Kasumi-1 (cell line): Measurements from ENCODE around the gene TEAD2.

ENCODE experiments used
- DNase-seq, 2 experiments: peaks; one replicate each; lab custom pipeline; 2025; lab: John Stamatoyannopoulos, UW

The TEAD2 gene

DNA sequence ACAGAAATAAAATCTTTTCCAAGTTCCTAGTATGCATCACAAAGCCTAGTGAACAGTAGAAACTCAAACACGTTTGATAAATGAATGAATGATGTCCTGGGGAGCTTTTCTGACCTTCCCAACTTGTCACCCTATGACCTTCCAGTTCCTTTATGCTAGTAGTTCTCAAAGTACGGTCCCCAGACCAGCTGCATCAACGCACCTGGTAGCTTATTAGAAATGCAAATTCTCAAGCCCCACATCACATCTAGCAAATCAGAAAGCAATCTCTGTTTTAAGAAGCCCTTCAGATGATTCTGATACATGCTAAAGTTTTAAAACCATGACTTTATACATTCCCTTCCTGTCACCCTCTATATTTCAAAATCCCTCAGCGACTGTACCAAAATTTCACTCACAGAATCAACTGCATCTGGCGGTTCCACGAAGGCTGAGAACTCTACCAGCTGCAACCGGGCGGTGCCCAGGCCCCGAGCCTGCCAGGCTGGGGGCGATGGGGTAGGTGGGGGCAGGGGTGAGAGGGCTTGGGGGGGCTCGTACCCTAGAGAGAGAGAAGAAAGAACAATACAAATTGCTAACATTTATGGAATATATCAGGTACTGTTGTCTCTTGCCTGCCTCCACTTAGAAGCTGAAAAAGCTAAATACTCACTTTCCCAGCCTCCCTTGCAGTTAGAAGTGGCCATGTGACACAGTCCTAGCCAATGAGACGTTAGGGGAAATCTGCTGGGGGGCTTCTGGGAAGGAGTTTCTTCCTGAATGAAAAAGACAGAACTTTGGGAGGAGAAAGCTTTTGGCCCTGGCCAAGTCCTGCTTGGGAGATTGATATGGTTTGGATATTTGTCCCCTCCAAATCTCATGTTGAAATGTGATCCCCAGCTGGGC, 13.7 kb downstream of the TEAD2 start:
- no peak for DNase-seq

DNA sequence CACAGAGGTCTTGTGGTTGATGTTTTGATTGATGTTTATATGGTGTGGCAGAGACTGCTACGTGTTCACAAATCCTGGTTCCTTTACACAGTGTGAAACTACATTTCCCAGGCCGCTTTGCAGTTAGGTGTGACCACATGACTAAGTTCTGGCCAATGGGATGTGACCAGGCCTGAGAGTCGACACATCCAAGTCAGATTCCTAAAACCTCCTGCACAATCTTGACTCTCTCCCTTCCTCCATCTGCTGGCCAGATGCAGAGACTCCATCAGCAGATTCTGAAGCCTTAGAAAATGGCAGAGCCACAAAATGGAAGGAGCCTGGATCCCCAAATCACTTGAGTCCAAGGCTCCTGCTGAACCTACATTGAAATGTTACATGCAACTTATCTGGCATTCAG, 14.4 kb downstream of the TEAD2 start:
- peak in 1 of 2 experiments; percentile 55 for DNase-seq

DNA sequence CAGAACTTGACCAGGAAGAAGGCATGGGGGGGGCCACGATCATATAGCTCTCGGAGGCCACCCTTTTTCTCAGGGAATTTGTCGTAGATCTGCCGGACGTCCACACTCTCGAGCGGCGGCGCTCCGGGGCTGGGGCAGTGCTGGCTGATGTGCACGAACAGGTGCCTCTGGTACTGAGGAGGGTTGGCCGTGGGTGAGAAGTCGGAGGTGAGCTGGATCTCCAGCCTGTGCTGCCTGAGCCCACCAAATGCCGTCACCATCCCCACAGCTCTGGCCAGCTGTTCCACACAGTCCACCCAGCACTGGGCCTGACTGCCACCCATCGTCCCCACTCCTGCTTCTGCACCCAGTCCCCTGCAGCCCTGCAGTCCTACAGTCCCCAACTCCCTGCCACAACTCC, 15.0 kb downstream of the TEAD2 start:
- no peak for DNase-seq

DNA sequence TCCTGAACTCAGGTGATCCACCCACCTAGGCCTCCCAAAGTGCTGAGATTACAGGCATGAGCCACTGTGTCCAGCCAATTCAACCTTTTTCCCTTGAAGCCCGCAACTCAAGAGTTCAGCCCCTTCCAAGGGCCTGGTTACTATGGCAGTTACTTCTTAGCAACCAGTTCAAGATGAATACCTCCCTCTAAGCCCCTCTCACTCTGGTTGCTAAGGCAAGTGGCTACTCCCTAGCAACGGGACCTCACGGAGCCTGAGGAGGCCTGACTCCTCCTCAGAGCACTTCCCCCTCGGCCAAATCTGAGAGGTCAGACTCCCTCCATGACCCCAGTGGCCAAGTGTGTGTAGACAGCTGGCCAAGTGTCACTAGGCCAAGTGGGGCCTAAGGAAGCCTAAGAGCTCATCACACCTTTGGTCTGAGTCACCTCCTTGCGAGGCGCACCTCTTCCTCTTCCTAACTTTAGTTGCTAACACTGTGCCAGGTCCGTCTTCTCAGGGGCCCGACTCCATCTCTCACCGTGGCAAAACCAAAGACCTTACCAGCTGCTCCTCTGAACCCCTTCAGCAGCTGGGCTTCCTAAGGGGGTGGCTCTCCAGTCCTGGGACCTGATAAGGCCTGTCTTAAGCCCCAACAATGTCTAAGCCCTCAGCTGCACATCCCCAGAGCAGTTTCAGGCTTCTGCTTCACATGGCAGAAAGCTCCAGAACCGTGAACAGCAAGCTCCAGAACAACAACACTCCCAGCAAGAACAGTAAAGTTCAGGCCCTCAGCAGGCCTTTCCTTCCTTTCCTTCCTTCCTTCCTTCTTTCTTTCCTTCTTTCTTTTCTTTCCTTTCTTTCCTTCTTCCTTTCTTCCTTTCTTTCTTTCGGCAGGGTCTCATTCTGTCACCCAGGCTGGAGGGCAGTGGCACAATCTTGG, 17.5 kb downstream of the TEAD2 start:
- DNase-seq: no peak

DNA sequence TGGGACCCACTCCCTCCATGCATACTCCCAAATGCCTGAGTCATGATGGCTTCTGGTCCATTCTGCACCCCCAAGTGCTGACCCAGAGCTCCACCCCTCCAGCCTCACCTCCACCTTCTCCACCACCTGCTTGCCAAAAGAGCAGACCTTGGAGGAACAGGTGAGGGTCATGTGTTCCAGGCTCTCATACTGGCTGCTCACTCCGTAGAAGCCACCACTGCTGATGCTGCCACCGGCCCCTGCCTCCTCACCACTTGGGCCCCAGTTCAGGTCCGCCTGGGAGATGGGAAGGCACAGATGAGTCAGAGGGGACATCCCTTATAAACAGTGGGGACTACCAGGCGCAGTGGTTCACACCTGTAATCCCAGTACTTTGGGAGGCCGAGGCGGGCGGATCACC, 19.1 kb downstream of the TEAD2 start:
- DNase-seq: no peak

DNA sequence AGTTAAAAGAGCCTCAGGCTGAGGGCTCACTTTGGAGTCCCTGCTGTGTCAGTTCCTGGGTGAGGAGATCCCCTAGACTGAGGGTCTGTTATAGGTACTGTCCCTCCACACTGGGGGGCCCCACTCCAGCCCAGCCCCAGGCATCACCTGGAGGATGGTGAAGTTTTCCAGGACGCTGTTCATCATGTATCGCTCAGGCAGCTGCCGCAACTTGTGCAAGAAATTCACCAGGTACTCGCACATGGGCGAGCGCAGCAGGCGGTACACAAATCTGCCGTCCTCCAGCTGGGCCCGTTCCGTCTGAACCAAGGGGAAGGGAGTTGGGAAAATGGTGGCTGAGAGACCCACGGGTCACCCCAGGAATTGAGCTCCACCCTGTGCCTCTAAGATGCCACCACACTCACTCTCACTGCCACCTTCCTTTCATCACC, 19.9 kb downstream of the TEAD2 start:
- no peak for DNase-seq

DNA sequence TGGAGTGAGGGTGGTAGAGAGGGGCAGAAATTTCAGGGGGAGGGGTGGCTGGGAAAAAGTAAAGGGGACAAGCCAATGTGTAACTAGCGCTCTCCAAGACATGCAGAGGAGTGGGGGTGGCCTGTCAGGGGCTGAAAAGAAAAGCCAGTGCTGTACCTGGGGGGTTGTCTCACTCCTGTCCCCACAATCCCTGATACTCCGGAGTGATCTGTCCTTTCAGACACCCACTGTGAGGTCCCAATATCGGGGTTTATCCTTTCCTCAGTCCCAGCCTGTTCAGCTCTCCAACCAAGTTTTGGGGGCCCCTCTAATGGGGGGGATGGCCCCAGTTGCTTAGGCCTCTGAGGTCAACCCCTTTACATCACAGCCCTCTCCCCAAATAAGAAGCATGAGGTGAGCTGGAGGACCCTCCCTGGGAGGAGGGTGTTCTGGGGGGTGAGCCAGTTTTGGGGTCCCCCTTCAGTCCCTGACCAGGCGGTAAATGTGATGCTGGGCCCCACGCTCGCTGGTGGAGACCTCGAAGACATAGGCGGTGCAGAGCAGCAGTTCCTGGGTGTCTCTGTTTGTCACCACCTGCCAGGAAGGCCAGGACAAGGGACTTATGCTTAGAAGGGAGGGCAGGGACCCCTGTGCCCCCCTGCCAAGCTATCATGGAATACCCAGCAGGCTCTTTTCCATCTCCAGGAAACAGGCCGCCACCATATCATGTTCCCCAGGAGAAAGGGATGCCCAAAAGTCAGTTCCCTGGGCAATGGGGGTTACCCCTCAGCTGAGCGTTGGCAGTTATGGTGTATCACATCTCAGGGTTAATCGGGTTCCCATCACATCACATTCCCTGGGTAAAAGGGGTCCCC, 21.1 kb downstream of the TEAD2 start:
- no peak for DNase-seq

DNA sequence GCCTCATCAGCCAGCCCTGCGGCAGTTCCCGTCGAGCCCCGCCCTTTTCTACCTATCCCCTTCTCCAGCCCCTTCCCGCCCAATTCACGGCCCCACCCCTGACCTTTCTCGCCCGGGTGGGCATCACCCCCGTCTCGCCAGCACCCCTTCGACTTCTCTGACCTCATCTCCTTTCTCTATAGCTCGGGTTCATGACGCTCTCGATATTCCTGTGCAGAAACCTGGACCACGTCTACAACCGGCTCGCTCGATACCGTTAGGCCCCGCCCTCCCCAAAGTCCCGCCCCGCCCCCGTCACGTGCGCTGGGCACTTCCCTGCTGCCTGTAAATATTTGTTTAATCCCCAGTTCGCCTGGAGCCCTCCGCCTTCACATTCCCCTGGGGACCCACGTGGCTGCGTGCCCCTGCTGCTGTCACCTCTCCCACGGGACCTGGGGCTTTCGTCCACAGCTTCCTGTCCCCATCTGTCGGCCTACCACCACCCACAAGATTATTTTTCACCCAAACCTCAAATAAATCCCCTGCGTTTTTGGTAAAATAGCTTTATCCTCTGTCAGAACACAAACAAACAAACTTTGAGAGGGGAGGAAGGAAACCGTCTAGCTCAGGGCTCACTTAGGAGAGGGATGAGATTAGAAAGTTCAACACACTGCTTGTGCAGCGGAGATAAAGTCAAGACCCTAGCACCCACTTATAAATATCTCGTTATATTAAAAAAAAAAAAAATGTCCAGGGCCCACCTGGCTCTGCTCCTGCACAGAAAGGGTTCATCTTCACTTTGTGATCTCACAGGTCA, 21.9 kb downstream of the TEAD2 start:
- no peak for DNase-seq

DNA sequence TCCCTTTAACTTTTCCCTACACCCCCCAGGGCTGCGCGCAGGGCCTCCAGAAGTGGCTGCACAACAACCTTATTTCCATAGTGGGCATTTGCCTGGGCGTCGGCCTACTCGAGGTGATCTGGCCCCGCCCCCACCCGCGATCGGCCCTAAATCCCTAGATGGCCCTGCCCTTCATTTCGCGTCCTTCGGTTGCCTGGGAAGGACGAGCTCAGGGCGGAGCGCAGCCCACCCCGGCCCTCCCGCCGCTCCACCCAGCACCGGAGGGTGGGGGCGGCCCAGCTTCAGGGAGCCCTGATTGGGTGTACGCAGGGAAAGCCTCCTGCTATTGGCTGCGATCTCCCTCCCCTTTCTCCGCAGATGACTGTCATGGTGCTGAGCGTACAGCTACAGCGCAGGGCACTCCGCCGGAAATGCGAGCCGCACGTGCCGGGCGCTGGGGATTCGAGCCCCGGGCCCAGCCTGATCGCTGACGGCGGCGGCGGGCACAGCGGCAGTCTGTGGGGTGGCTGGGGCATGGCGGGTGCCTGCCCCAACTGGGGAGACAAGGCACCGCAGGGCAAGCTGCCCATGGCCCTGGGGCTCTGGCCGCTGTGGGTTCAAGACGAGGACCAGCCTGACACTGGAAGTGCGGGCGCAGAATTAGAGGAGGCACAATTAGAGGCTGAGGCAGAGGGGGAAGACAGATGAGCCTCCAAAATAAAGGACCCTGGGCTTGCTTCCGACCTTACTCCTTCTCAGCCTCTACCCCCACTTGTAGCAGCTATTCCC, 22.7 kb downstream of the TEAD2 start:
- DNase-seq: no peak

DNA sequence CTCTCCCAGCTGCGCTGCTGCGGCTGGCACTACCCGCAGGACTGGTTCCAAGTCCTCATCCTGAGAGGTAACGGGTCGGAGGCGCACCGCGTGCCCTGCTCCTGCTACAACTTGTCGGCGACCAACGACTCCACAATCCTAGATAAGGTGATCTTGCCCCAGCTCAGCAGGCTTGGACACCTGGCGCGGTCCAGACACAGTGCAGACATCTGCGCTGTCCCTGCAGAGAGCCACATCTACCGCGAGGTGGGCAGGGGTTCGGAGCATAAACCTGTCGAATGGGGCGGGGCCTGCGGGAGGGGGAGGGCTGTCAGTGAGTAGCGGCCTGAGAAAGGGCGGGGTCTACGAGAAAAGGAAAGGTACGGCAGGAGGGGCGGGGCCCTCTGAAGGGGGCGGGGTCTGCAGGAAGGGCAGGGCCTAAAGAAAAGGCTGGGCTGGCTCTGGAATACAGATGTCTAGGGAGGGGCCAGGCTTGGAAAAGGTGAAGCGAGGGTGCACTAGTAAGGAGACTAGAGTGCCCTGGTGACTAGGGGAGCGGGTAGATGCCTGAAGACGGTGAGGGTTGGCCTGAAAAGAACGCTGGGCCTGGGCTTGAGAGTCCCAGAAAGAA, 23.4 kb downstream of the TEAD2 start:
- no peak for DNase-seq

DNA sequence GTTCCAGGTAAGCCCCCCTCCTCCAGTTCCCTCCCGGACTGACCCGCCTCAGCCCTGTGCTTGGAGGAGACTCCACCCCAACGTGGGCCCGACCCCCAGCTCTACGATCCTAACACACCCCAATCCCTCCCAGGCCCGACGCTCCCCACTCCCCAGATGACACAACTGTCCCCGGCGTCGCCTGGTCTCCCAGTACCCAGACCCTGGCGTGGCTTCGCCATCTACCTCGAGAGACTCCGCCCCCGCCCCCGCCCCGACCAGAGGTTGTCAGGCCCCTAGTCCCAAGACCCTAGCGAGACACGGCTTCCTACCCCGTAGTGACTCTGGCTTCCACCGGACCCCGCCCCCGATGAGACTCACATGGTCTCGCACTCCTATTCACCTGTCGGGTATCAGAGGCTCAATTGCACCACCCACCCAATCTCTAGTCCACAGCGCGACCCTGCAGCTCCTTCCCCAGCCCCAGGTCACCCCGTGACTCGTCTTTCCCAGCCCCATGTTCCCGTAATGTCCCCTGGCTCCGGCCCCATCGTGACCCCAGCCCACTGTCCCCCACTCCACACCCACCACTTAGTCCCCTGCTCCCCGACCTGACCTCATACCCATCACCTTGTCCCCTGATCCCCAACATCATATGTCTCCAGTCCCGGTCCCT, 24.1 kb downstream of the TEAD2 start:
- no peak for DNase-seq

DNA sequence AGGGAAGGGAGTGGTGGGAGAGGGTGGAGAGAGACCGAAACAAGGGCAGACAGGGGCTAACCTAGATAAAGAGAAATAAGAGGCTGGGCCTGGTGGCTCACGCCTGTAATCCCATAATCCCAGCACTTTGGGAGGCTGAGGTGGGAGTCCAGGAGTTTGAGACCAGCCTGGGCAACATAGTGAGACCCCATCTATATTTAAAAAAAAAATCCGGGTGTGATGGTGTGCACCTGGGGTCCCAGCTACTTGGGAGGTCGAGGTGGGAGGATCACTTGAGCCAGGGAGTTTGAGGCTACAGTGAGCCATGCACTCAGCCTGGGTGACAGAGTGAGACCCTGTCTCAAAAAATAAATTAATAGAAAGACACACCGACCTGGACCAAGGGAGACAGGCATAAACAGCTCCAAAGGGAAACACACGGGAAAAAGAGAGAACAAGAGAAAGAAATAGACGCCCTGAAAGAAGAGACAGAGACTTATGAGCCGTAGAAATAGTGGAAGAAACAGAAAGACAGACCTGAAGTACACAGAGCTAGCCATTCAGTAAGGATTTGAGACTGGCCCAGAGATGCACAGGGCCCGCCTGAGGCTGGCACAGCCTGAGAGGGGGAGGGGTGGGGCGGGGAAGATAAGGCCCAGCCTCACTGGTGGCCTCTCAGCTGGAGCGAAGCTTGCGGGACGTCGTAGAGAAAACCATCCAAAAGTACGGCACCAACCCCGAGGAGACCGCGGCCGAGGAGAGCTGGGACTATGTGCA, 24.8 kb downstream of the TEAD2 start:
- no peak for DNase-seq

DNA sequence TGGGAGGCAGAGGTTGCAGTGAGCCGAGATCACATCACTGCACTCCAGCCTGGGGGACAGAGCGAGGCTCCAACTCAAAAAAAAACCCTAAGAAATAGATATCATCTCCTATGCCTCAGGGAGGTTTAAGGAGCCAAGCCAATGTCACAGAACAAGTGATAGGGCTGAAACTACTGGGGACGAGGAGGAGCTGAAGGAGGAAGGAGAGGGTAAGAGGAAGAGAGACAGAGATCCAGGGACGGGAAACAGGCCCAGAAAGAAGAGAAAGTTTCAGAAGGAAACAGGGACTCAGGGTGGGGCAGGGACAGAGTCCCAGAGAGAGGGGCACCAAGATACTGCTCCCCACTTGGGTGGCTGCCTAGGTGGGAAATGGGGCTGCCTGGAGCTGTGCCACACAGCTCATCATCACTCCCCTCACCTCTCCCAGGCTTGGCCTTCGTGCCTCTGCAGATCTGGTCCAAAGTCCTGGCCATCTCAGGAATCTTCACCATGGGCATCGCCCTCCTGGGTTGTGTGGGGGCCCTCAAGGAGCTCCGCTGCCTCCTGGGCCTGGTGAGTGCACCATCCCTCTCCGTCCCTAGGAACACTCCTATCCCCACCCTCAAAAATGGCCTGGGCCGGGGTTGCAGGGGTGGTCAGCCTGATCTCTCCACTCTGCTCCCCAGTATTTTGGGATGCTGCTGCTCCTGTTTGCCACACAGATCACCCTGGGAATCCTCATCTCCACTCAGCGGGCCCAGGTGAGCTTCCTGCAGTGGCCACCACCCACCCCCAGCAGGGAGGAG, 25.5 kb downstream of the TEAD2 start:
- no peak for DNase-seq

DNA sequence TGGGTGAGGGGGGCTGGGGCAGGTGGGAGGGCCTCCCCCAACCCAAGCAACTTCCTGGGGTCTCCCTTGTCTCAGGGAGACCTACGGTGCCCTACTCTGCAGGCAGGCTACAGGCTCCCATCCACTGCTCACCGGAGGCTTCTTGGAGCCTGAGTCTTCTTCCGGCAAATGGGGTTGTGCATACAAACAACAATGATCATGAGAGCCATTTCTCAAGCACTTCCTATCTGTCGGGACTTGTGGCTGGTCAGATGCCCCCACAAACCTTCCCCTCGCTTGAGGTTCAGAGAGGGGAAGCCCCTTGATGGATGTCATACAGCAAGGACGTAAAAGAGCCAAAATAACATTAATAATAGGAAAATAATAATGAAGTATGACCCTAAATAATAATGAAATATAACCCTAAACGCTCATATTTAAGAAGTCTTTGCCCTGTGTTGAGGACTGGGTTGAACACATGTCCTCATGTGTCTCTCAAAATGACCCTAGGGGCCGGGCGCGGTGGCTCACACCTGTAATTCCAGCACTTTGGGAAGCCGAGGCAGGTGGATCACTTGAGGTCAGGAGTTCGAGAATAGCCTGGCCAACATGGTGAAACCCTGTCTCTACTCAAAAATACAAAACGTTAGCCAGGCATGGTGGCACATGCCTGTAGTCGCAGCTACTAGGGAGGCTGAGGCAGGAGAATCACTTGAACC, 26.3 kb downstream of the TEAD2 start:
- DNase-seq: no peak

DNA sequence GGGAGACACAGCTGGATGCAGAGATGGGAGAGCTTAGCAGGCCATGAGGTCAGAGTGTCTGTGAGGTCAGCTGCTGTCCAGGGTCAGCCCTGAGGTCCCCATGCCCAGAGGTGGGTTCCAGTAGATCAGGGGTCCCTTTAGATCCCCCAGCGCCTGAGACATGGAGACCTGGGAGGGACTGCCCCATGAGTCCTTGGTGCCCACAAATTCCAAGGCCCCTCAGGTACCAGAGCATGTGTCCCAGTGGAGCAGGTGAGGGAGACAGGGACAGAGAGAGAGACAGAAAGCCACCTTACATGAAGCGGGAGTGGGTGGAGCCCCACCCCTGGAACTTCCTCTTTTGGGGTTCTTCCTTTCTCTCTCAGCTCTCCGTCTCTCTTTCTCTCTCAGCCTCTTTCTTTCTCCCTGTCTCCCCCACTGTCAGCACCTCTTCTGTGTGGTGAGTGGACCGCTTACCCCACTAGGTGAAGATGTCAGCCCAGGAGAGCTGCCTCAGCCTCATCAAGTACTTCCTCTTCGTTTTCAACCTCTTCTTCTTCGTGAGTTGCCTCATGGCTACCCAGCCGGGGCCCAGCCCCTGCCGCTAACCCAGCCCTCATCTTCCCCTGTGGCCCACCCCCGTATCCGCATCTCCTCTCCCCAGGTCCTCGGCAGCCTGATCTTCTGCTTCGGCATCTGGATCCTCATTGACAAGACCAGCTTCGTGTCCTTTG, 27.0 kb downstream of the TEAD2 start, which contains the start of gene CD37:
Gene CD37, plus strand, starts transcription at position 336 of the 713 bp plus-strand sequence. Its CDS starts 135 bp downstream, at position 471.
- DNase-seq: peak; percentile 75 to 77

DNA sequence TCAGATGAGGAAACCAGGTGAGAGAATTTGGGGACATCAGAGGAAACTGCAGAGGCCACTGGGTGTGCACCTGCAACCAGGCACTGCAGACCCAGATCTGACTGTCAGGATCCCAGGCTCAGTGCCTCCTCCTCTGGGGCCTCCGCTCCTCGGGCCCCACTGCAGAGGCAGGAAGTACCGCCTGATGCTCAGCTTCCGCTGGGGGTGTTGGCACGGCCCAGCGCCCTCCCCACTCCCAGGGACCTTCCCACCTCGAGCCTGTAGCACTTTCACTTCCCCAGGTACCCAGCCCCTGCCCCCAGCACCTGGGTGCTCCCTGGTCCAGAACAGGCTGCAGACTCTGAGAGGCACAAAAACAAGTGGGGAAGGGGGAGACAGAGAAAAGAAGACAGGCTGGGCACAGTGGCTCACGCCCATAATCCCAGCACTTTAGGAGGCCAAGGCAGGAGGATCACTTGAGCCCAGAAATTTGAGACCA, 28.4 kb downstream of the TEAD2 start:
- DNase-seq: peak; percentile 63 to 70
